Measurements from ENCODE around the gene NFIA.

NFIA gene

DNA sequence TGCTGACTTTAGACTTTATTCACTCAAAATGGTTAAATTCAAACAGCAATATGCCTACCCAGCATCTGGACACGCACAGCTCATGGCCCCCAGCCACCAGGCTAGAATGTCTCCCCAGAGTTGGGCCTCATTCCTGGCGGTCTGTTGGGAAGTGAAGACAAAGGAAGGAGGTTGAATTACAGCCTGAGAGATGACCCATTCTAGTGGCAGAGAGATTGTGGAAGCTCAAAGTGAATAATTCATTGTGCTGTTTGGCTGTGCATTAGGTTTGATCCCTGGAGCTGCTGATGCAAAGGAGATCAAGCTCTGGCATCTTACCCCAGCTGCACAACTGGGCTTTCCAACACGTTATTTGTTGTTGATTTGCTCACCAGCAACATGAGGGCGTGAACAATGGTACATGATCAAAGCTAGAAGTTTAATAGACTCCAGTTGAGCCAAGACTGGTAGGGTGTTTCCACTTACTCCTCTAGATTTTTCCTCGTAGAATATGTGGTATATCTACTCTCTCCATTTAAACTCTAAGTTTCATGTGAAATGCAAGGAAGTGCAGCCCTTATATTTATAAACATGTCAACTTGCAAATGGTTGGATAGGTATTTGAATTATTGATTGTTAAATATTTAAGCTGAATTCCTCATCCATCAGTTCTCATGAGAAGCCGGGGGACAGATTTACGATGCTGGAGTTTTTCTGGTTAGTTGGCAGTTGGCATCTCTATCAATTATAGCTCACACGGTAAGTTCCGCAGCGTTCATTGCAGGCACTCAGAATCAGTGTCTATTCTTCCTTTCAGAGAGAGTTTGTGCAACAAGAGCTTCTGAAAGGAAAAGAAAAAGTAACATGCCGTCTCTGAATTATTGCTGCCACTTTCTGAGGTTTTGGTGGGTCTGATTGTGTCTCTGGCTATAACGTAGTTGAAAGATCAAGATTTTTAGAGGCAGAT lies 419.9 kb downstream of the NFIA start:
- DNase-seq (ENCODE audit: low read depth, low spot score) = no peak
- H3K4me3 ChIP-seq (ENCODE audit: low read length) = no peak overlapping the region

- no peak for DNase-seq (ENCODE audit: low read depth, low spot score)
- H3K4me3 ChIP-seq (ENCODE audit: low read length) = no peak overlapping the region
These were observed 421.9 kb downstream of the NFIA start for GRCh38 chr1:61504305-61504704.

DNA sequence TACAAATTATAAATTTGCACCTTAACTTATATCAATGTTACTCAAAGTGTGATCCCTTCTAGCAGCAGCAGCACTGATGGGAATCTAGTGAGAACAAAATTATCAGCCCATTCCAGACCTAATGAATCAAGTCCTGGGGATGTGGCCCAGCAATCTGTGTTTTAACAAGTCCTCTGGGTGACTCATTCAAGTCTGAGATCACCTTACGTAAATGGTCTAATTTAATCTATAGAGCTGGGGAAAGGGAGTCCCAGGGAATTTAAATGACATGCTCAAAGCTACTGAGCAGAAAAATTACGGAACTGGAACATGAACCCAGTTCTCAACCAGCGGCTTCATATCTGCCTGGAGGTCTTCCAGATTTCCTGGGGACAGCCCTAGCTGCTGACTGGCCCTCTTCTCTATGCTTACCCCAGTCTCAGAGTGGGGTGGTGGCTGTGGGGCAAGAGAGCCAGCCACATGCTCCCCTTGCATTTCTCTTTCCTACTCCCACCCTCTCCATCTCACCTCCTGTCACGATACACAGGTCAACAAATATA lies 422.6 kb downstream of the NFIA start:
- H3K4me3 ChIP-seq (ENCODE audit: low read length) = no peak overlapping the region
- no peak for DNase-seq (ENCODE audit: low read depth, low spot score)

GRCh38 chr1:61506236-61506635 lies 423.9 kb downstream of the NFIA start:
- no peak overlapping the region for H3K4me3 ChIP-seq (ENCODE audit: low read length)
- DNase-seq (ENCODE audit: low read depth, low spot score) = no peak

DNA sequence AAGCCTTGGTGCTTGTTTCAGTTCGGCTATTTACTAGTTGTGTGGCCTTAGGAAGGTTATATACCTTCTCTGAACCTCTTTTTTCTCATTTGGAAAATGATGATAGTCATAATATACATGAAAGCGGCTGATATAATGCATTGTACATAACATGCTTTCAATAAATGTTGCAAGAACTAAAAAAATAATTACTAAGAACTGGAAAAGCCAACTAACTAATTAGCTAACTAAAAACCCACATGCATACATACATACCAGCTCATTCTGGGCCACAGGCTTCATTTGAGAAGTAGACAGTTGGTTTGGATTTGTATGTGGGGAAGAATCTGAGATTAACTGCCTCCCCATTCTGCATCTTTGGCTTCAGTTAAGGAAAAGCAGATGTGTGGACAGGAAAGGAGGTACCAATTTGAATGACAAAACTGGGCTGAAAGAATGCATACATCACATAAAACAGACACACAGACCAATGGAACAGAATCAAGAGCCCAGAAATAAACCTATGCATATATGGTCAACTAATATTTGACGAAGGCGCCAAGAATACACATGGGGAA lies 424.7 kb downstream of the NFIA start:
- H3K4me3 ChIP-seq (ENCODE audit: low read length) = no peak overlapping the region
- no peak for DNase-seq (ENCODE audit: low read depth, low spot score)
